Measurements from ENCODE around the gene UNC5B. TPM values are rescaled to one million over a fixed set of nuclear protein-coding genes. Genes with fewer than 3 reads are reported as not detected.

Gene UNC5B
- total and polyA plus RNA-seq, 12 donors = 2.0 to 27.0 (median 8.8) TPM

DNA sequence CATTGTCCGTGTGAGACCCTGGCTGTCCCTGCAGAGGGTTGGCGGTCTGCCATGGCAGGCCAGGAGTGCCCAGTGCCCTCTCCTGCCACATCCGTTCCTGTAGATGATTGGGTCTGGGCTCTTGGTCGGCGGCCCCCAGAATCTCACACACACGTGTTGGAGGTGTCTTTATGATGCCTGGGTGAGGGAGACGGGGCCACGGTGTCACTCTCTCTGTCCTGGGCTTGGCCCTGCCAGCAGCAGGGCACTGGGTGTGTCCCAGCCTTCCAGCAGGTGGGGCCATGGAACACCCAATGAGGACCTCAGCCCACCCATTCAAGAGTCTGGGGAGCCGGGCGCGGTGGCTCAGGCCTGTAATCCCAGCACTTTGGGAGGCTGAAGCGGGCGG lies 30.2 kb downstream of the UNC5B start:
- WGBS, 4 donors = 78 to 89% (median 88%) methylated on average over 3 to 13 of the region's 13 CpGs
- TF ChIP-seq, protein P1, sequence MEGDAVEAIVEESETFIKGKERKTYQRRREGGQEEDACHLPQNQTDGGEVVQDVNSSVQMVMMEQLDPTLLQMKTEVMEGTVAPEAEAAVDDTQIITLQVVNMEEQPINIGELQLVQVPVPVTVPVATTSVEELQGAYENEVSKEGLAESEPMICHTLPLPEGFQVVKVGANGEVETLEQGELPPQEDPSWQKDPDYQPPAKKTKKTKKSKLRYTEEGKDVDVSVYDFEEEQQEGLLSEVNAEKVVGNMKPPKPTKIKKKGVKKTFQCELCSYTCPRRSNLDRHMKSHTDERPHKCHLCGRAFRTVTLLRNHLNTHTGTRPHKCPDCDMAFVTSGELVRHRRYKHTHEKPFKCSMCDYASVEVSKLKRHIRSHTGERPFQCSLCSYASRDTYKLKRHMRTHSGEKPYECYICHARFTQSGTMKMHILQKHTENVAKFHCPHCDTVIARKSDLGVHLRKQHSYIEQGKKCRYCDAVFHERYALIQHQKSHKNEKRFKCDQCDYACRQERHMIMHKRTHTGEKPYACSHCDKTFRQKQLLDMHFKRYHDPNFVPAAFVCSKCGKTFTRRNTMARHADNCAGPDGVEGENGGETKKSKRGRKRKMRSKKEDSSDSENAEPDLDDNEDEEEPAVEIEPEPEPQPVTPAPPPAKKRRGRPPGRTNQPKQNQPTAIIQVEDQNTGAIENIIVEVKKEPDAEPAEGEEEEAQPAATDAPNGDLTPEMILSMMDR (IDR thresholded peaks at IDR 0.05) = no peak
- no peak for TF ChIP-seq POLR2A (IDR thresholded peaks at IDR 0.05)
- Histone ChIP-seq H3K4me1 (replicated peaks in 1 of 2) (peaks cover 0 to 76% of the 10 kb centered on the region in 2 donors), H3K9me3 (replicated peaks in 1 of 3) (no peaks in the 10 kb centered on the region), H3K4me3 (no peak overlapping the region), H3K27ac (peak overlapping the region in 2 of 5 donors; percentile 56 to 72), H3K36me3 (replicated peaks in 1 of 2) (no peaks in the 10 kb centered on the region), H3K27me3 (no peaks in the 10 kb centered on the region)
- intact Hi-C loops (cut with DNase I) = no loop called here
- DNase-seq = no peak

DNA sequence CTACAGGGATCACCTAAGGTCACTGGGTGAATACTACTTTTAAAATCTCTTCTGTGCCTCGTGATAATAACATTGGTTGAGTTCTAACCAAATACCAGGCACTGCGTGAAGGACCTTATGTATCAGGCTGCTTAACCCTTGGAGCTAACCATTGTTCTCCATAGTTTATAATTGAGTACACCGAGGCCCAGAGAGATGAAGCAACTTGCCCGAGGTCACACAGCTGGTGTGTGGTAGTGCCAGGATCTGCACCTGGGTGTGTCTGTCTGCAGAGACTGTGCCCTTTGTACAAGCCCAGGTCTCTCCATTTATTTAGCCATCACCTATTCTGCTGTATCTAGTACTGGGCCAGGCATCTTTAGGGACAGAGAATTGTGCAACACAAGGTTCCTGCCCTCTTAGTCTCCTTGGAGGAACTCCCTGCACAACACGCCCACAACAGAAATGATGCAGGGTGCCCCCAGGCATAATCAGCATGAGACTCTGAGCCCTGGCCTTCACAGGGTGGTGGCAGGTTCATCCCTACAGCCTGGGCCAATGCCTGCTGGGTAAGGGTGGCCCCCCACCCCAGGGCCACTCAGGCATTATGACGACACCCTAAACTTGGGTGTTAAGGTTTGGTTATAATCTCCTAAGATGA lies 31.5 kb downstream of the UNC5B start:
- intact Hi-C loops (cut with DNase I) = no loop called here
- DNase-seq = no peak
- Histone ChIP-seq H3K27me3 (no peaks in the 10 kb centered on the region), H3K36me3 (replicated peaks in 1 of 2) (no peaks in the 10 kb centered on the region), H3K4me3 (no peak overlapping the region), H3K4me1 (replicated peaks in 1 of 2) (peaks cover 0 to 82% of the 10 kb centered on the region in 2 donors), H3K9me3 (replicated peaks in 1 of 3) (no peaks in the 10 kb centered on the region), H3K27ac (peak overlapping the region in 3 of 5 donors; percentile 15 to 80 (median 68))
- 54 to 66% (median 57%) methylated on average over 5 to 6 of the region's 6 CpGs for WGBS, 4 donors
- TF ChIP-seq POLR2A (IDR thresholded peaks at IDR 0.05) = no peak
- TF ChIP-seq, protein P1 (IDR thresholded peaks at IDR 0.05) = no peak

DNA sequence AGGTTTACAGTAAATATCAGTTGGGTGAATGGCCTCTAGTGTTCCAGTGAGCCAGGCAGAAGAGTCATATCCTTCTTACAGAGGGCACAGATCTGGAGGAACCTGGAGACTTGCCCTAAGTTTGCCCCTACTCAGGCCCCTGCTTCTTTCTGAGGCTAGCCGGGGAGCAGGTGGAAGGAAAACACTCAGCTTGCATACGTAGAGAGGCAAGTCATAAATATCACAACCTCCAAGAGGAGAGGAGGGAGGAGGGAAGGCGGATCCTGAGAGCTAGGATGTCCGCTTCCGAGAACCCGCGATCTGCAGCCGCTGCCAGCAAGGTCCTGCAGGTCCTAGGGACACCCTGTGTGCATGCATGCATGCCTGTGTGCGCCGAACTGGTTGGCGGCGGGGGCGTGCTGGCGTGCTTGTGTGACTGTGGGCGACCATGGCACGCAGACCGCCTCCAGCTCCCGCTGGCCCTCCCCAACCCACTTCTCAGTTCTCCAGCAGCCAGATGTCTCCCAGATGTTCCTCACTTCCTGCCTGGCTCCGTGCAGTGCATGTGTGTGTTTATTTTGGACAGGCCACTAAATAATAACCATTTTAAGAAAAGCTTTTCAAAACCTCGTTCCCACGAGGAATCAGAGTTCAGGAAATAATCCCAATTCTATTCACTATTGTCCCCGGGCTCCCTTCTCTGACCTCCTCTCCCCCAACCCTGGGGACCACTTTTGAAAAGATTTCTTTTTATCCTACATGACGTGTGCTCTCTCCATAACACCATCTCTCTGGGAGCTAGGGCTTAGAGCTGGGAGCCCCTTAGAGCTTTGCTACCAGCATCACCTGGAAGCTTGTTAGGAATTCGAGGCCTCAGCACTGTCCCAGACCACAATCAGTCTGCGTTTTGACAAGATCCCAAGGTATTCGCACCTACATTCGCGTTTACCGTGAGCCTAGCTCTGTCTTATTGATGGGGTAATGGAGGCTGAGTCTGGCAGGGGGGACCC lies 32.4 kb downstream of the UNC5B start:
- Histone ChIP-seq H3K9me3 (replicated peaks in 1 of 3) (no peaks in the 10 kb centered on the region), H3K27ac (peak overlapping the region in 4 of 5 donors; percentile 13 to 80 (median 42)), H3K36me3 (replicated peaks in 1 of 2) (no peaks in the 10 kb centered on the region), H3K4me3 (no peak overlapping the region), H3K4me1 (replicated peaks in 1 of 2) (peaks cover 0 to 79% of the 10 kb centered on the region in 2 donors), H3K27me3 (no peaks in the 10 kb centered on the region)
- peak in 4 of 7 donors; percentile 31 to 76 (median 48) for DNase-seq
- intact Hi-C loops (cut with DNase I) = no loop called here
- 45 to 50% (median 49%) methylated on average over 17 to 29 of the region's 29 CpGs for WGBS, 4 donors
- TF ChIP-seq POLR2A (IDR thresholded peaks at IDR 0.05) = no peak
- TF ChIP-seq, protein P1 (IDR thresholded peaks at IDR 0.05) = no peak
